CD4-positive, alpha-beta T cell treated with Interleukin-1 beta for 1 hour (primary cell): Measurements from ENCODE around the gene C4orf50.

ENCODE experiments used
- DNase-seq, 2 donors: peaks; one replicate each; pipeline ENCODE4 v3.0.0-alpha.2; 2020 to 2022

The C4orf50 gene

GRCh38 chr4:5917672-5918071, 100.6 kb downstream of the C4orf50 start:
- DNase-seq, result no peak

DNA sequence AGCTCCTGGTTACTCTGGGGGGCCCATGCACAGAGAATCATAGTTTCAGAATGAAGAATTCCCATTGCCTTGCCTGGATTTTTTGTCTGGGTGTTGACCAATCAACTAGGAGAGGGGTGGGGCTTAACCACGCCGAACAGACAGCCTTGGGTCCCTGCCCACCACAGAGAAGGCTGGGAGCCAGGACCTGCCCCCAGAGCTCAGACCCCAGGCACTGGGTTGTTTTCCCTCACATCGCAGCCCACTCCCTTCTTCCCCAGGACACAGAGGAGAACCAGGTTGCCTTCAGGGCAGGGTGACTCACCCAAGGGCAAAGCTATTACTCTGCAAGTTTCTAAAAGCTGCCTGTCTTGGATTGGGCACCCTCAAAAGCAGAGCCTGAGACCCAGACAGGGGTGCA, 102.0 kb downstream of the C4orf50 start:
- DNase-seq, result no peak

- no peak for DNase-seq
Observed at GRCh38 chr4:5913454-5913853, 104.8 kb downstream of the C4orf50 start.

- no peak for DNase-seq
Observed at GRCh38 chr4:5912614-5913019, 105.6 kb downstream of the C4orf50 start.

DNA sequence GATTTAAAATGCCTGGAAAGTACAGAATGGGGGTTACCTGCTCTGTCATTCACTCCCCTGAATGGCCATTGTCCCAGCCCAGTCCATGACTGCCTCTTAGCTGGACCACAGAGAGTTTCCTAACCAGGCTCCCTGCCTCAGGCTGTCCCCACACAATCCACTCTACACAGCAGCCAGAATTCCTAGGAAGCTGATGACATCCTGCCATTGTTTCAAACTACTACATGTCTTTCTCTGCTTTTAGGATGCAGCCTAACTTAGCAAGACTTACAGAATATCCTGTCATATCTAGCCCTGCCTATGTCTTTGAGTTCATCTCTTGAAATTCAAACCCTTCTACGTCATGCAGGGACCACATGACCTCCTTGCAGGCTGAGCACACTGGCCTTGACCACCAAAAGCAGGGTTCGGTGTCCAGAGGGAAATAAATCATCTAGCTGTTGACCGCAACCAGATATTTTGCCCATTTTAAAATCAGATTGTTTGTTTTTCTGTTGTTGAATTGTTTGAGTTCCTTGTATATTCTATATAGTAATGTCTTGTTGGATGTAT, 109.3 kb downstream of the C4orf50 start:
- DNase-seq, result no peak

DNA sequence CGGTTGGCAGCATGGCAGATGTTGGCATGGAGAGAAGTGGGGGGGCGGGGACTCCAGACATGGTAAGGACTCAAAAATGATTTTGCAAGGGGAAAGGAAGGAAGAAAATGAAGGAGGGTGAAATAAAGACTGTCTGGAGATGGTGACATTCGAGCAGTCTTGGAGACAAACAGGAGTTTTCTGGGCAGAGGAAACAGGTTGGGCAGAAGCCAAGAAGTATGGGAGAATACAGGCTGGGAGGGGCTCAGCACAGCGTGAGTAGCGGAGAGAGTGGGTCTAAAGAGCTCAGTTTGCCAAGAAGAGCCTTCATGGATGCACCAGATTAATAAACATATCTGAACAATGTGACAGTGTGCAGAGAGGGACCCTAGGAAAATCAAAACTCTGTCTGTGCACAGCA, 112.0 kb downstream of the C4orf50 start:
- no peak for DNase-seq

- DNase-seq, result no peak
Observed at GRCh38 chr4:5905714-5906113, 112.5 kb downstream of the C4orf50 start.

DNA sequence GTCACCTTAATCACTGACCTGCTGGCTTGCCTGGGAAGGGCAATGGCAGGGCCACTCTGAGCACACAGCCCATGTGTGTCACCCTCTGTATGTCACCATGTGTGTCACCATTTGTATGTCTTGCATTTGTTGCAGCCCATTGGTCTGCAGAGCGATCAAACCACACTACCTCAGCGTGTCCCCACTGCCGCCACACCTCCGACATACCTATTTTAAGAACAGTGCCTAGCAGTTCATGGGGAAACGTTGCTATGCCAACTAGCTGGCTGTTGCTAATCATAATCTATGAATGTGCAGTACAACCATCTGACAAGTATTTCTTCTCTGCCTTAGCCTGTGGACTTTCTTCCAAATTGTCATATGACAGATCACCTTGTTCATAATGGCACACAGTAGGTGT, 117.4 kb downstream of the C4orf50 start:
- DNase-seq, result no peak

DNA sequence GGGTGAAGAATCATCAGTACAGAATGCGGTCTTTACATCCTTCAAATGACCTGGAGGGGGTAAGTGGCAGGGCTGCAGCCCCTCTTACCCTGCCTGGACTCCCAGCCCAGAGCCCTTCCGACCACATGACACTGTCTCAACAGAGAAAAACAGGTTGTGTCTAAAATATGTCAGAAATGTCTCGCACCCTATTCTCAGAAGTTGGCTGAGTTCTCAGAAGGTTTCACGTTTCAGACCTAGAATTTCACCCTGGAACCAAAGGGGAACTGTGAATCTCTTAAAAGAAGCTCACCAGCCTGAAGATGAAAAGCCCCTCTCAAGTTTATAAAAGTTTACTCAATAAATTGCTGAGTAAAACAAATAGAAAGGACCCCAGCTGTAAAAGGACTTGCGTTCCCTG, 118.3 kb downstream of the C4orf50 start:
- DNase-seq, result no peak

GRCh38 chr4:5899396-5899795, 118.8 kb downstream of the C4orf50 start:
- no peak for DNase-seq

GRCh38 chr4:5897674-5898073, 120.6 kb downstream of the C4orf50 start:
- DNase-seq, result no peak

DNA sequence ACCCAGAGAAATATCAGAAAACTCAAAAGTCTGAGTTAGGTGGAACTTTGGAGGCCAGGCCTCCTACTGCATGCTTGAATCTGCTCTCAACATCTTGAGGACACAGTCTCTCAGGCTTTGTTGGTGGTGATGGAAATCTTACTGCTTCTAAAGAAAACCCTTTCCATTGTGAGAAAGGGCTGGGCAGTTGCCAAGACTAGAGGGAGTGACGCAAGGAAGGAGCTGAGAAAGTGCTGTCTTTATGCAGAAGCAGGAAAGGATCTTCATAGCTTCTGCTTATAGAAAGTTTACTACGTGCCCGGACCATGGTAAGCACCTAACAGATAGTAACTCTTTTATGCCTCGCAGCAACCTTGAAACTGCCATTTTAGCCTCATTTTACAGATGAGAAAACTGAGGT, 122.9 kb downstream of the C4orf50 start:
- DNase-seq, result no peak

DNA sequence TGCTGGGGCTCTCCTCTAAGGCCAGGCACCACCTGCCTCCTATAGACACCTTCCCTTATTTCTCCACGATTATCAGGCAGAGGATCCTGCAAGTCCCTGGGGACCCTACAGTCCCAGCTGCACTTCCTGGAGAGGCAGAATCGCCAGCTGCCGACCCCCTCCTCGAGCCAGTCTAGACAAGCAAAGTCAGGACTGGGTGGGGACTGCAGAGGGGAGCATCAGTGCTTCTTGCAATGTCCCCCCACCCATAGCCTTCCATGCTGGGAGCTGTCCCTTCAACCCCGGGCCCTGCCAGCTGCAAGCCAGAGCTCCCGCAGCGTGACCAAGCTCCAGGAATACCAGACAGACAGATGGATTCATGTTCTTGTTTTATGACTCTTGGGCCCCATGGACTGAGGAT, 124.0 kb downstream of the C4orf50 start:
- DNase-seq, result no peak

- no peak for DNase-seq
Observed at GRCh38 chr4:5893591-5893990, 124.6 kb downstream of the C4orf50 start.

DNA sequence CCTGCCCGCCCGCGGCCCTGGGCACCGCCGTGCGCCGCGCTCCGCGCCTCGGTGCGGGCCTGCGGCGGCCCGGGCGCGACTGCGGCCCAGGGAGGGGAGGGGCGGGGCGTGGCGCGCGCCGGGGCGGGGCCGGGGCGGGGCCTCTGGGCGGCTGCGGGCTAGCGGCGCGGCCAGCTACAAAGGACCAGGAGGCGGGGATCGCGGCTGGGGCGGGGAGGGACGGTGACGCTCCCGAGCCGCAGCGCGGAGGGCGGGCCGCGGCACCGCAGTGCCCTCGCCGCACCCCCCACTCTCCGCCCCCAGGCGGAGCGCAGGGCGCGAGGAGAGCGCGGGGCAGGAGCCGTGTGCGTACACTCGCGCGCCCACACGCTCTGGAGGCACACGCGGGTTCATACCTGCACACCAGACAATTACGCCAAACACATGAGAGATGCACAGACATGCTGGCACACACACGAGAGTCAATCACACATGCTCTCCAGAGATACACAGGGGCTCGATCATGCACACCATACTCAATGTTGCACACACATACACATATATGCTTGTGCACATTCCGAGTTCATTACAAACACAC, 125.1 kb downstream of the C4orf50 start, which contains the start of gene CRMP1:
CRMP1 (minus strand) TSS at position 83 of the 577 bp plus-strand sequence. CDS start 117 bp downstream, outside the sequence.
- DNase-seq, result no peak

DNA sequence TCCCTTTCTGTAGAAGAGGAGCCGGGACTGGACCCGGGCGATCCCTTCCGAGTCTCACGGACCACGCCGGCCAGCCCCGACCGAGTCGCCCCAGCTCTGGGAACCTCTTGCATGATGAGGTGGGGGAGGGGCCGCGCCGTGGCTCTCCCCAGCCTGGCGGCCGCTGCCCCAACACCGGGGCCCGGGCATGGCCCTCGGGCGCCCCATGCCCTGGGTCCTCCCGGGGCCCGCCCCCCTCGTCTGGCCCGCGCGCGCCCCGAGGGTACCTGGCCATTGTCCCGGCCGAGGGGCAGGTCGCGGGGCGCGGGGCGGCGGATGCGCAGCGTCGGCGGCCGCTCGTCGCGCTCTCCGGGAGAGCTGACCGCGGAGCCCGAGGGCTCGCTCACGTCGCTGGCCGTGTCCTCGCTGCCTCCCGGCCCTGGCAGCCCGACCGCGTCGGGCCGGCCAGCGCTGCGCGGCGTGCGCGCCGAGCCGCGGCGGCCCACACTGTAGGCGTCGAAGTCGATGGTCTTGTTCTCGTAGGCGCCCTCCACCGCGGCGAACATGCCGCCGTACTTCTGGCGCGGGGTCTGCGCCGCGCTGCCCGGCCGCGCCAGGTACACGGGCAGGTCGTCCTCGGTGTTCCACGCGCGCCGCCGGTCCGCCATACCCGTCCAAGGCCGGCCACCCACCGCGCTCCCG, 125.8 kb downstream of the C4orf50 start:
- DNase-seq, result no peak

DNA sequence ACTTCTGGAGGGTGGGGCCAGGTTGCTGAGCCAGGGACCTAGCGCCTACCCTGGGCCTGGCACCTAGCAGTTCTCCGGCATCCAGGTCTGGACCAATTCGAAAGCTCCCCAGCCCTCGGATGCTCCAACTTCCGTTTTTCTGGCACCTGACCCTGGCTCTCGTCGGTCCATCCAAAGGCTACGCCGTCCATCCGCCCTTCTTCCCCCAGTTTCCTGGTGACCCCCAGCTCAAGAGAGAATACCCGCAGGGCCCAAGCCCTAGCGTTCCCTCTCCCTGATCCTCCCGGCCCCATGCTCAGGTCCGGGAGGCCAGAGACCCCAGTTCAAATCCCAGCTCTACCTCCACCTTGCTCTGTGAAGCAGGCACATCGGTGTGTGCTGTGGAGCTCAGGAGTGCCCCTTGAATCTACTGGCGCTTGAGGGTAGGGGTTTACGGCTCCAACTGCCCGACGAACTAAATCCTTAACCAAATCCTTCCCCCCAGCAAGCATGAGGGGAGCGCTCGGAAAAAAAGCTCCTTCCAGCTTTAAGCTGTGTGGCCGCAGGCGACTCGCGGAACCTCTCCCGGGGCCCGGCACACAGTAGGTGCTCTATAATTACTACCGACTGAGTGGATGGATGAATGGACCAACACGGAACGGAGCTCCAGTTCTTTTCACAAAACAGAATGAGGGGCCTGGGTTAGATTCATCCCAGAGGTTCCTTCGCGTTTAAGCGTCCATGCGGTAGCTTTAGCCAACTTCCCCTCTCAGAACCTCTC, 126.5 kb downstream of the C4orf50 start:
- DNase-seq, result no peak

DNA sequence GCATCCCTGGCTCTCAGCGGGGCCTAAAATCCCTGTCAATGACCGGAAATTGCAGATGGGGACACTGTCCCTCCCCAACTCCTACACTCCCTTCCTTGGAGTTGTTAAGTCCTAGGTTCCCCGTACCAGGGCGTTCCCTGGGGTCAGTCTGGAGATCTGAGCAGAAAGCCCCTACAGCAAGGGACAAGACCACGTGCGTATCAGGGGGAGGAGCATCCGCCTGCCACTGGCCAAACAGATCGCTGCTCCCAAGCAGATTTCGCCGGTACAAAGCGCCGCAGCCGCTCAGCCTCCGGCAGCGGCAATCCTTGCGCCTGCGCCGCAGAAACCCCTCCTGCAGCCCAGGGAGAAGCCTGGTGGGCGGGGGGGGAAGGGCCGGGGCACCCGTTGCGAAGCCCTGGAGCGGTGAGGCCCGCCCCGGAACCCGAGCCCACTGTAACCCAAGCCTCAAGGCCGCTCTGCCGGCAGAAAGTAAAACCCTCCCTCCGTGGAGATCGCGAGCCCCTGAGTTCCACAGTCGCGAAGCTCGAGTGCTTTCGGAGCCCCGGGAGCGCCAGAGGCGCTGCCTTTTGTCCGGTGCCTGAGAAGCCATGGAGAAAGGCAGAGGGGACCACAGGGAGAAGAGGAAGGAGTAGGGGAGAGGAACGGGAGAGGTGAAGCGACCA, 128.0 kb downstream of the C4orf50 start:
- DNase-seq, result no peak

DNA sequence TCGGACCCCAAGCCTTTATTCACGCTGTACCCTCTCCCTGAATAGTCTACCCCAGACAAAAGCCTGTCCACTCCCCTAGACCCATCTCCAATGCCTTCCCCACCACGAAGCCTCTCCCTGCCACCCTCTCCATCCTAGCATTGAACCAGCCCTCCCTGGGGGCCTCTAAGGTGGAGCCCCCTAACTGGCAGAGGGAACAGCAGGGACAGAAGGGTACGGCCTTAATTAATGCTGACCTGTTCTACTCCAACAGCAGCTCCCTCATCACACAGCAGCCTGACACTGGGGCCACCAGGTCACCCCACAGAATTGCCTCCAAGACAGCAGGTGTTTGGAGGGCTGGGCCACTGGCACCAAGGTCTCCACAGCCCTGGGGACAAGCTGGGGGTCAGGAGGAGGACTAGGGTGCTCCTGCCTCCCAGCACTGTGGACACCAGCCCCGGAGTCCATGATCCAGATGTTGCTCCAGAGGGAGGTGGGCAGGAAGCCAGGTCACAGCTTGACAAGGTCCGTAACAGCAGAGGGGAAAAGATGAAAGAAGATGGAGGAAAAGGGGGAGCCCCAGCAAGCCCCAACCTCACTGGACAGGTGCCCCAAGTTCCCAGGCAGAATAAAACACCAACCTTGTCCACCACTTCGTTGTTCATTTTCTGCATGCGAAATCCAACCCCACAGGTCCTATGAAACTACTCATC, 129.1 kb downstream of the C4orf50 start:
- DNase-seq, result no peak

GRCh38 chr4:5888222-5889001, 129.8 kb downstream of the C4orf50 start:
- no peak for DNase-seq

GRCh38 chr4:5887361-5888221, 130.6 kb downstream of the C4orf50 start:
- no peak for DNase-seq
